Lung microvascular endothelial cell (primary cell): ENCODE results near the gene CCDC144A. TPM values are rescaled to one million over a fixed set of nuclear protein-coding genes. Genes with fewer than 3 reads are reported as not detected.
"Not testable (repeated sequence)": the region's sequence is repeated elsewhere in the genome, so short reads cannot be mapped to it uniquely, and the experiment has no call there.

Experiments
- DNase-seq, 2 donors: peaks; one replicate each; pipeline versions ENCODE4 v3.0.0 to v3.0.0-alpha.2; 2010; ENCODE audit warnings: low read depth in 2 of 2
- total RNA-seq: library from RNA; depleted of rRNA; stranded (reverse); fragments of >200 nt; gene quantifications from 2 replicates; pipeline ENCODE4 v1.2.1, GENCODE V29; 2014

The CCDC144A gene
- total RNA-seq, 1 donor from 2014 or later, result 2.6 TPM

GRCh38 chr17:16757520-16757919, 67.5 kb downstream of the CCDC144A start:
- not testable (repeated sequence) for DNase-seq

- DNase-seq, result not testable (repeated sequence)
Observed at GRCh38 chr17:16758177-16758576, 68.1 kb downstream of the CCDC144A start.

- not testable (repeated sequence) for DNase-seq
Observed at GRCh38 chr17:16768290-16769175, 78.5 kb downstream of the CCDC144A start.

- not testable (repeated sequence) for DNase-seq
Observed at GRCh38 chr17:16772394-16773145, 82.5 kb downstream of the CCDC144A start.

GRCh38 chr17:16773146-16773522, 83.1 kb downstream of the CCDC144A start:
- not testable (repeated sequence) for DNase-seq

- not testable (repeated sequence) for DNase-seq
Observed at GRCh38 chr17:16787851-16788250, 97.8 kb downstream of the CCDC144A start.

GRCh38 chr17:16788889-16789536, 99.0 kb downstream of the CCDC144A start:
- not testable (repeated sequence) for DNase-seq

- DNase-seq, result not testable (repeated sequence)
Observed at GRCh38 chr17:16789622-16790021, 99.6 kb downstream of the CCDC144A start.

GRCh38 chr17:16790313-16790871, 100.4 kb downstream of the CCDC144A start:
- DNase-seq, result not testable (repeated sequence)

GRCh38 chr17:16794215-16794614, 104.2 kb downstream of the CCDC144A start:
- DNase-seq, result not testable (repeated sequence)

GRCh38 chr17:16795894-16796293, 105.9 kb downstream of the CCDC144A start:
- DNase-seq, result not testable (repeated sequence)

GRCh38 chr17:16804851-16805250, 114.8 kb downstream of the CCDC144A start:
- DNase-seq, result not testable (repeated sequence)

- not testable (repeated sequence) for DNase-seq
Observed at GRCh38 chr17:16806599-16806998, 116.6 kb downstream of the CCDC144A start.

GRCh38 chr17:16807620-16808019, 117.6 kb downstream of the CCDC144A start:
- not testable (repeated sequence) for DNase-seq

GRCh38 chr17:16810236-16810635, 120.2 kb downstream of the CCDC144A start:
- not testable (repeated sequence) for DNase-seq

GRCh38 chr17:16812126-16812525, 122.1 kb downstream of the CCDC144A start:
- DNase-seq, result peak; percentile 20 to 57

GRCh38 chr17:16814439-16814838, 124.4 kb downstream of the CCDC144A start:
- no peak for DNase-seq

- no peak for DNase-seq
Observed at GRCh38 chr17:16817201-16817600, 127.2 kb downstream of the CCDC144A start.

GRCh38 chr17:16817940-16818339, 127.9 kb downstream of the CCDC144A start:
- DNase-seq, result not testable (repeated sequence)

- DNase-seq, result no peak
Observed at GRCh38 chr17:16818340-16818739, 128.3 kb downstream of the CCDC144A start.
